22Rv1 (cell line): ENCODE results near the gene RAB35.

Experiments
- ZFX ChIP-seq: fragments of 450-650 bp; IDR thresholded peaks from 2 replicates; pipeline ENCODE4 v1.6.1; 2017; ENCODE audit warnings: antibody characterized with exemption, borderline replicate concordance
- TF ChIP-seq, protein P1 (sequence below): fragments of 450-650 bp; IDR thresholded peaks from 2 replicates; pipeline ENCODE4 v1.5.1; 2017; ENCODE audit warnings: mild to moderate bottlenecking

DNA sequence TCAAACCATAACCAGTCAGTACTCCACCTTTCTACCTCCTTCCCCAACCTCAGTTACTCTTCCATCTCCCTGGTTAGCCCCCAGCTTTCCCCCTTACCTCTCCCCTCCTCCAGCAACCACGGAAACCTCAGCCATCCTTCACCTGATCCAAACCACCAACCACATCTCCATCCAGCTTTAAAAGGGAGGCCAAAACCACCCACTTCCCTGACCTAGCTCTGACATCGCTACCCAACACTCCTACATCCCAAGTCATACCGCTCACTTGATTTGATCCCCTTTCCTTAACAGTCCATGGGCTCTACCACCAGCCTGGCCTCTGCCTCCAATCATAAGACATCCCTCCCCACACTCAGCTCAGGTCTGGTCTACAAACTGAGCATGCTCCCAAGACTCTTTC is 1.5 kb downstream of the RAB35 start:
- TF ChIP-seq, protein P1, sequence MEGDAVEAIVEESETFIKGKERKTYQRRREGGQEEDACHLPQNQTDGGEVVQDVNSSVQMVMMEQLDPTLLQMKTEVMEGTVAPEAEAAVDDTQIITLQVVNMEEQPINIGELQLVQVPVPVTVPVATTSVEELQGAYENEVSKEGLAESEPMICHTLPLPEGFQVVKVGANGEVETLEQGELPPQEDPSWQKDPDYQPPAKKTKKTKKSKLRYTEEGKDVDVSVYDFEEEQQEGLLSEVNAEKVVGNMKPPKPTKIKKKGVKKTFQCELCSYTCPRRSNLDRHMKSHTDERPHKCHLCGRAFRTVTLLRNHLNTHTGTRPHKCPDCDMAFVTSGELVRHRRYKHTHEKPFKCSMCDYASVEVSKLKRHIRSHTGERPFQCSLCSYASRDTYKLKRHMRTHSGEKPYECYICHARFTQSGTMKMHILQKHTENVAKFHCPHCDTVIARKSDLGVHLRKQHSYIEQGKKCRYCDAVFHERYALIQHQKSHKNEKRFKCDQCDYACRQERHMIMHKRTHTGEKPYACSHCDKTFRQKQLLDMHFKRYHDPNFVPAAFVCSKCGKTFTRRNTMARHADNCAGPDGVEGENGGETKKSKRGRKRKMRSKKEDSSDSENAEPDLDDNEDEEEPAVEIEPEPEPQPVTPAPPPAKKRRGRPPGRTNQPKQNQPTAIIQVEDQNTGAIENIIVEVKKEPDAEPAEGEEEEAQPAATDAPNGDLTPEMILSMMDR = no peak
- no peak for TF ChIP-seq ZFX
